ENCODE data around the gene NSRP1.
"Not testable (repeated sequence)": the region's sequence is repeated elsewhere in the genome, so short reads cannot be mapped to it uniquely, and the experiment has no call there.

NSRP1 gene

GRCh38 chr17:30222251-30222650 lies 105.6 kb downstream of the NSRP1 start:
- no peak for DNase-seq (ENCODE audit: low read depth, low spot score)

DNA sequence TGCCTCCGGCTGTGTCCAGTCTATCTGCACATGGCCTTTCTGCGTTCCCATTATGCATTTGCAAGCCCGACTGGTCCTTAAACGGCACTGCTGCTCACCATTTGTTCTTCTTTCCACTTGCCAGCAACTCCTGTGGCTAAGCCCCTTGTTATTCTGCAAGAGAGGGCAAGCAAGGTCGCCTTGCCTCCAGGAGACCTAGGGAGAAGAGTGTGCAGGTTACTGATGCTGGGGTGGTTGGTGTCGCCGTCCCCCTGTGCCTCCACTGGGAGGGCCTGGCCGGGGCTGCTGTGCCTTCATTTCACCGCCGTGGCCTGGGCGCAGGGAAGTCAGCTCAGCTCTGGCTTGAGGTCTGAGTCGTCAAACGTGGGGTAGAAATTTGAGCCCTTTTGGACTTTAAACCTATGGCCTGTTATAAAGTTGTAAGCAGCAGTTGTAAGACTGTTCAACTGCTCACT lies 106.1 kb downstream of the NSRP1 start:
- DNase-seq (ENCODE audit: low read depth, low spot score), result no peak

GRCh38 chr17:30224419-30224960 lies 107.9 kb downstream of the NSRP1 start:
- DNase-seq (ENCODE audit: low read depth, low spot score), result no peak

DNA sequence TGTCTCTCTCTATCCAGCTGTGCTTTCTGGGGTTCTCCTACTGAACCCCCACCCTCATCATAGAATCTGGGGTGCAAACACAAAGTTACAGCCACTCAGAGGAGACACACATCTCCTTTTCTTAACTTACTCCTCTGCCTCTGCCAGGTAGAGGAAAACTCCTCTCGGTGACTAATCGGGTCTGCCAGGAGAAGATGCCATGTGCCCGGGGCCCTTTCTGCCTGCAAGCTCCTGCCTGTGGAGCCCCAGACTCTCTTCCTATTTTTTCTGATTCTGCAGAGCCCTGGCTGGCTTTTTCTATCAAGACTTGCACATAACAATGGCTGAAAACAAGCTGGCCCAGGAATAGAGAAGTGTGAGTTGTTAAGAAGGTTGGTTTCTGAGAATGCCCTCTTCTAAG lies 108.5 kb downstream of the NSRP1 start:
- DNase-seq (ENCODE audit: low read depth, low spot score), result no peak

GRCh38 chr17:30225919-30226553 lies 109.4 kb downstream of the NSRP1 start:
- DNase-seq (ENCODE audit: low read depth, low spot score), result no peak

GRCh38 chr17:30226878-30227277 lies 110.3 kb downstream of the NSRP1 start:
- no peak for DNase-seq (ENCODE audit: low read depth, low spot score)

DNA sequence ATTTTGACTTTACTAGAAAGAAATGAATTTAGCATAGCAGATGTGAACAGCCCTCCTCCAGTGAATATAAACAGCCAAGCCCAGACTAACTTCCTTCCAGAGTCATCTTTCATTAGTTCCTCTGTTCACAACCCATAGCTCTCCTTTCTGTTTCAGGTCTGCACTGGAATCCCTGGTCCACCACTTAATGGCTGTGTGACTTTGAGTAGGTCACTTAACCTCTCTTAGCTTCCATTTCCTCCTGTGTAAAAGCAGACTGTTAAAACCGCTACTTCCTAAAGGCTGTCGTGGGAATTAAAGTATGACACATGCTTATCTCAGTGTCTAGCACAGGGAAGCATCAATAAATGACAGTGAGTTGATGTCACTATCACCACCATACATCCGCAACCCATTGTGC lies 111.4 kb downstream of the NSRP1 start:
- no peak for DNase-seq (ENCODE audit: low read depth, low spot score)

GRCh38 chr17:30229012-30229411 lies 112.4 kb downstream of the NSRP1 start:
- no peak for DNase-seq (ENCODE audit: low read depth, low spot score)

DNA sequence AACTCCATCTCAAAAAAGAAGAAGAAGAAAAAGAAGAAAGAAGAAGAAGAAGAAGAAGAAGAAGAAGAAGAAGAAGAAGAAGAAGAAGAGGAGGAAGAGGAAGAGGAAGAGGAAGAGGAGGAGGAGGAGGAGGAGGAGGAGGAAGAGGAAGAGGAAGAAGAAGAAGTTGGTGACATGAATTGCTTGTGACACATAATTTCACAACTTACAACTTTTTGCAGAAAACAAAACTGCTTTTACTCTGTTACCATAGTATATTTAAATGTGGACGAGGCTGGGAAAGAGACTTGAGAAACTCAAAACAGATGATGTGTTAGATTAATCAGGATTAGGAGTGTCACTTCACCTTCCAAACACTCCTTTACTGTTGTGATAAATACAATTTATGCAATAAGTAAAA lies 113.4 kb downstream of the NSRP1 start:
- not testable (repeated sequence) for DNase-seq (ENCODE audit: low read depth, low spot score)

- DNase-seq (ENCODE audit: low read depth, low spot score), result no peak
These were observed 114.0 kb downstream of the NSRP1 start for GRCh38 chr17:30230596-30231125.

GRCh38 chr17:30232015-30232823 lies 115.6 kb downstream of the NSRP1 start:
- DNase-seq (ENCODE audit: low read depth, low spot score), result no peak

- no peak for DNase-seq (ENCODE audit: low read depth, low spot score)
These were observed 116.3 kb downstream of the NSRP1 start for GRCh38 chr17:30232824-30233427.

DNA sequence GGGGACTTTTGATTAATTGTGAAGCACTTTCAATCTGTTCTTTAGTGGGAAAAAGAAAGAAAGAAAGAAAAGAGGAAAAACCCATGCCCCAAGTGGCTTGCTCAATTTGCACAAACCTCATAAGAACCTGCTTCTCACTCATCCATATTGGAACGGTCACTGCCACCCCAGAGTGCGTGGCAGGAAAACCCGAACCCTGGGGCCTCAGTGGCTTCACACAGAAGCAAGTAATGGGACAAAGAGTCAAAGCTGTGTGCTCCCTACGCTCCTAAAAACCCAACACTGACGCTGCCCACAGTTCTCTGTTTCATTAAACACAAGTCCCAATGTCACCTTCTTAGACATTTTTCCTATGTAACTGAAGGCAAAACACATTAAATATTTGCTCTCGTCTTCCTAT lies 117.7 kb downstream of the NSRP1 start:
- no peak for DNase-seq (ENCODE audit: low read depth, low spot score)

GRCh38 chr17:30234964-30235363 lies 118.3 kb downstream of the NSRP1 start:
- no peak for DNase-seq (ENCODE audit: low read depth, low spot score)

DNA sequence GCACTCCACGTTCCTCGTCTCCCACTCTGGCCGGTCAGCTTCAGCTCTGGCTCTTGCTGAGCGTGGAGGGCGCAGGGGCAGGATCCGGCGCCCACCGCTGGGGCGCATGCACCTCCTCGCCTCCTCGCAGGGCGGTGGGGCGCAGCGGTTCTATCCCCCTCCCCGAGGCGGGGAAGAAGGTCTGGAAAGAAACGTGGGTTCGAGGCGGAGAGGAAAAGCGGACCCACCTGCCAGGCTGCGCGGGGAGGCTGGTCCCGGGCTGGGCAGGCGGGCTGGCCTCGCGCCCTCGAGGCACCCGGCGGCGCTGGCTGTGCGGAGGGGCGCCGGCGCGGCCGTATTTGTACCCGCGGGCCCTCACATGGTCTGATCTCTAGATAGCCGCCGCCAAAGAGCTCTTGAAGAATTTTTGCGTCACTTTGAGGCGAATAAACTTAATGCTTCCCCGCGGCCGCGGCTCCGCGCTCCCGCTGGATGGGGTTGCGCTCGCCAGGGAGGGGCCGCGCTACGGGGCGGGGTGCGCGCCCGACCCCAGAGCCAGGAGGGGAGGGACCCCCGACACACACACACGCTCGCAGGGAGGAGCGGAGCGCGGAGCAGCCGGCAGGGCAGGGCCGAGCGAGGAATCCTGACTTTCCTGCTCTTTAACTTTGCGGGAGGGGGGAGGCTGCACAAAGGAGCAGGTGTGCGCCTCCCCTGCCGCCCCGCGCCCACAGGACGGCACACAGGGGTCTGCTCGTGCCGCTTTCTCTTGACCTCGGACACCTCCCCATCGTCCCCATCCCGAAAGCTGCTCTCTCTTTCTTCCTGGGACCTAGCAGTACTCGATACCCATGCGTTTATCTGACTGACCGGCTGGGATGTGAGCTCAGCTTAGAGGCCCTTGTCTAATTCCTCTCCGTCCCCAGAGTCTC lies 119.0 kb downstream of the NSRP1 start, which contains the start of gene SLC6A4:
Gene SLC6A4 (minus strand): TSS at position 312 of the 911 bp plus-strand sequence. CDS start 13,739 bp downstream, outside the sequence.
- DNase-seq (ENCODE audit: low read depth, low spot score), result no peak

Data from activated naive CD8-positive, alpha-beta T cell treated with anti-CD3 and anti-CD28 coated beads, Interleukin-2, amount 50 U/mL, for 16 hours (primary cell).